MV-4-11 (cell line): ENCODE data around the gene CAPN15.

Experiments used
- DNase-seq: peaks from one replicate; lab custom pipeline; 2025; lab: John Stamatoyannopoulos, UW

CAPN15 gene

DNA sequence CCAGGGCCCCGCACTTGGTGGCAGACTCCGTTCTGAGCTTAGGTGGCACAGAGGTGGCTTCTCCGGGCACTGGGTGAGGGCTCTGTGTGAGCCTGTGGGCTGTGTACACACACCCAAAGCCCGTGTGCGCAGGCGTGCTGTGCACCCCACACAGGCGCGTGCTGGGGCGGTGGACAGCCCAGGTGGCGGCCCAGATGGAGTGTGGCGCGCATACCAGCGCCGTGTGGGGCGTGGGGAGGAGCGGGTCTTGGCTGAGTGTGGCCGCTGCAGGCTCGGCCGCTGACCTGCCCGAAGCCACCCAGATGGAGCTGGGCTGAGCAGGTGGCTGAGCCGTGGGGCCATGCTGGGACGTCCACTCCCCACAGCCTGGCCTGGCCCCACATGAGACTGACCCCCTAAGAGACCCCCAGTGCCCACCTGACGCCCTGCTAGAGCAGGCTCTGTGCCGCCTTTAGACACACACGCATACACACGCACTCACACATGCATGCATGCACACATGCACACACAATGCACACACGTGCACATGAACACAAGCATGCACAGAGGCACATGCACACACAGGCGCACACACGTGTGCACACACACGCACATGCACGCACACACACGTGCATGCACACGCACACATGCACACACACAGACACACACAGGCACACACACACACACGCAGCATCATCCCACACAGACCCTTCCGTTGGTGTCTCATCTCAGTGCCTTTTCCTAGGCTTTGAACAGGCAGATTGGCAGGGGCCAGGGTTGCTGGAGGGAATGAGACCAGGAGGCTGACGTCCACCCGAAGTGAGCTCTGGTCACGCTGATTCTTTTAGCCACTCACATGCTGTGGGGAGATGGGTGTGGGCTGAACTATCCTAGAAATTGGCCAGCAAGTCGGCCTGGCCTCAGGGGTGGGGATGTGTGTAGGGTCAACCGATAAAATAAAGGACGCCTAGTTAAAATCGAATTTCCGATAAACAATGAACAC lies 34.7 kb downstream of the CAPN15 start:
- no peak for DNase-seq

DNA sequence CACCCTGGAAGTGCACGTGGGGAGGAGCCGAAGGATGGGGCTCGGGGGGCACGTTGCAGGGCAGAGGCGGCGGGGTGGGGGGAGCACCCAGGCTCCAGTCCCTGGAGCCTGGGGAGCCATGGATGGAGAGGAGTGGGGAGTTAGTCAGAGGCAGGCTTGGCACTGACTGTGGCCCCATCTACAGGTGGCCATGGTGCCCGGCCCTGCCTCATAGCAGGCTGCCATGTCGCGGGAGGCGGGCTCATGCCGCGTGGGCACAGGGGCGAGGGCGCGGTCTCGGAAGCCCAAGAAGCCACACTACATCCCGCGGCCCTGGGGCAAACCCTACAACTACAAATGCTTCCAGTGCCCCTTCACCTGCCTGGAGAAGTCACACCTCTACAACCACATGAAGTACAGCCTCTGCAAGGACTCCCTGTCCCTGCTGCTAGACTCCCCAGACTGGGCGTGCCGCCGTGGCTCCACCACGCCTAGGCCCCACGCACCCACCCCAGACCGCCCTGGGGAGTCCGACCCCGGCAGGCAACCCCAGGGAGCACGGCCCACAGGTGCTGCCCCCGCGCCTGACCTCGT lies 35.6 kb downstream of the CAPN15 start:
- no peak for DNase-seq

DNA sequence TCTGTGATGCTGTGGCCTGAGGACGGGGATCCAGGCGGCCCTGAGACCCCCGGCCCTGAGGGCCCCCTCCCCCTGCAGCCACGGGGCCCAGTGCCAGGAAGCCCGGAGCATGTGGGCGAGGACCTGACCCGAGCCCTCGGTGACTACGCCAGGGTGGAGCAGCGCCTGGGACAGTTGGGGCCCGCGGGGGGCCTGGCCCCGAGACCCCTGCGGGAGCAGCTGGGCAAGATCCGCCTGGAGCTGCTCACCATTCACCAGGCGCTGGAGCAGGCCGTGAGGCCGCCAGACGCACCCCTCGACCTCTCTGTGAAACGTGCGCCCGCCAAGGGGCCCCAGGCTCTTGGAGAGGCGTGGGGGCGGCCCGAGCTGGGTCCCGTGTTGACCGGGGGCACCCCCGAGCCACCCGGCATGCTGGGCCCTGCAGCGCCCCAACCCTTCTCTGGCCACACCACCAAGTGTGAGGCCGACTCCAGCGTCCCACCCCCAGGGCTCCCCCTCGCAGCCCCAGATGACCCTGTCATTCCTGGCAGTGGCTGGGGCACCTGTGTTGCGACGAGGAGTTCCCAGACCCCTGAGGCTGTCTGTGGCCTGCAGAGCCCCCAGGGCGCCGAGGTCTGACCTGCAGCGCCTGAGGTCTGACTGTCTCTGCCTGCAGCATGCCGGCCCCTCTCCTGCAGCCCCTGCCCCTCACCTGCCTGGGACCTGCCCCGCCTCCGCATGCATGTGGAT lies 37.3 kb downstream of the CAPN15 start:
- no peak for DNase-seq

DNA sequence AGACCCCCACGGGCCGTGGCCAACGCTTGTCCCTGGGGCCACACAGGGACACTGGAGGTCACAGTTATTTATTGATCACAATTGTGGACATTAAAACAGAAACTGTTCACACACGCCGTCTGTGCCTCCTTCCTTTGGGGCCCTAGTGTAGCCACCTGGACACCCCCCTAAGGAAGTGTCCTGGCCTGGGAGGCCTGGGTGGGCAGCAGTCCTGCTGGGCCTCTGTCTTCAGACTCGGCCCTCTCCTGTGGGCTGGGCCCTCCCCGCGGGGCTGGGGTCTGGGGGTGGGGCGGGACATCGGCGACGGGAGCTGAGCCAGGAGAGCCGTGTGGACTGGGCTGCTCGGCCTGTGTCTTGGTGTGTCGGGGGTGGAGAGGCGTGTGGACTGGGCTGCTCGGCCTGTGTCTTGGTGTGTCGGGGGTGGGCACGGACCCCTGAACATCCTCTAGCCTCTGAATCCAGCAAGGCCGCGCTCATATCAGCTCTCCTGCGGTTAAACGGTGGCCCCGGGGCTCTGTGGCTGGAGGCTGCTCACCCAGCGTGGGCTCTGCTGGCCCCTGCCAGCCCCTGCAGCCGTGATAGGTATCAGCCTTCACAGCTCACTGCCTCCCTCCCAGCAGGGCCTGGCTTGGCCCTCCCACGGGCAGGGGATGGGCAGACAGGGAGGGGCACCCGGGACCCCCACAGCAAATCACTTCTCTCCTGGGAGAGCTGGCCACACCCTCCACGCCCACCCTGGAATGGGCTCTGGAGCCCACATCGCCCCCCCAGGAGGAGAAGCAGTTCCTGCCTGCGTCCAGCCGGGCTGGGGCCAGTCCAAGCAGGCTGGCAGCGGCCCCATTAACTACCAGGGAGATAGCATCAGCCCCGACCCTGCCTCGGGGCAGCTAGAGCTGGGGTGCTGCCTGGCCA lies 38.2 kb downstream of the CAPN15 start:
- no peak for DNase-seq

DNA sequence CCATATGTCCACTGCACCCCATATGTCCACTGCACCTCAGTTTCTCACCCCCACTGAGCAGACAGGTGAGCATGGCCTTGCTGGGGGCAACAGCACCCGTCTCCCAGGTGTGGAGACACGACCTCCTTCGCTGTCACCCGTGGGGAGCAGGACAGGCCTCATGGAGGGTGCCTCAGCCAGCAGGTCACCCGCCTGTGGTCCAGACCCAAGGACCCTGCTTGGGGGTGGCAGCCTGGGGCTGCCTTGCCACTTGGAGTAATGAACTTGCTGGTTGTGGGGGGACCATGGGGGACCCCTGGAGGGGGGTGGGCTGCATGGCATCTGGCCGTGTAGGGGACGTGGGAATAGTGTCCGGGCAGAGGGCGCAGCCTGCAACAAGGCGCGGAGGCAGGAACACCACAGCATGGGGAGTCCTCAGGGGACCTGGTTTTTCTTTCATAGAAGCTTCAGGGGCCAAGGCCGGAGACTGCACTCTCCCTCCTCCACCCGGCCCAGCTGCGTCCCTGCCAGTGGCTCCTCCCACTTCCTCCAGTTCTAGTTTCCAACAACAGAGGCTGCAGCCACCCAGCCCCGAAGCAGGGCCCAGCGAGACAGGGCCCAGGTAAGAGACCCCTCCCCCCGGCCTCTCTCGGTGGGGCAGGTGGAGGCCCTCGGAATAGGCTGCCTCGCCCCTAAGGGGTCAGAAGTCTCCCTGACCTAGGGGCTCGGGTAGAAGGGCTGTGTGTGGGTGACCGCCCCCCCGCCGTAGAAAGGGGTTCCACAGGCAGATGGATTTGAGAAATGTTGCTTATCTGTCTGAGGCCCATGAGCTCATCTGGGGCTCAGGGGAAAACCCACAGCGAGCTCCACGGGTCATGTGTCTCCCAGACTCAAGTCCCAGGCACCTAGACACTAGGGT lies 39.2 kb downstream of the CAPN15 start, which contains the start of gene NHLRC4:
Gene NHLRC4 (plus strand): TSS at position 531 of the 898 bp plus-strand sequence. CDS start 1,043 bp downstream, outside the sequence.
- peak; percentile 78 for DNase-seq

DNA sequence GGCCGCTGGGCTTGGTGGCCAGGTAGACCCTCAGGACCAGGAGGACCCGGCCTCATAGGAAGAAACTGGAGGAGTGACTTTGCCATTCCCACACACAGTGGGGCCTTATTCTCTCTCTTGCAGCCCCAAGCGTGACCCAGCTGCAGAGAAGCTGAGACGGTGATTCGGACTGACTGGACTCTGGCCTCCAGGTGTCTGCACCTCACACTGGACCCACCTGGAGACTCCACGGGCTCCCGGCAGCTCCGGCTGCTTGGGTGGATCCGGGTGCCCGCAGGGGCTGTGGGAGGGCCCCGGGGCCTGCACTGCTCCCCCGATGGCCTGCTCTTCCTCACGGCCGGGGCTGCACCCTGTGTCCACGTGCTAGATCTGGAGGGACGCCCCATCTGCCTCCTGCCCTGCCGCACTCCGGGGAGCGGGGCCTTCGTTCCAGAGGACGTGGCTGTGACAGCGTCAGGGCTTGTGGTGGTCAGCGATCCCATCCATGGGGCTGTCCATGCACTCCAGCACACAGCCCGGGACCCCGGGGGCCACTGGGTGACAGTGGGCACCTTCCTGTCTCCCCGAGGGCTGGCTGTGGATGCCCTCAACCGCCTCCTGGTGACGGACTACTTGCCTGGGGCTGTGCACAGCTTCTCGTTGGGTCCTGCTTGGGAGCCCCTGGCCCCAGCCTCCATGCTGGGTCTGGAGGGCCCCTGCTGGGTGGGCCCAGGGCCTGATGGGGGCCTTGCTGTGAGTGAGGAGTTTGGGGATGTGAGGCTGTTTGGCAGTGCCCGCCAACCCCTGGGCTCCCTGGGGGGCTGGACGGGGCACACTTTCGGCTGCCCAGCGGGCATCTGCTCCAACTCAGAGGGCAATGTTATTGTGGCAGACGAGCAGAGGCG lies 40.1 kb downstream of the CAPN15 start:
- no peak for DNase-seq

DNA sequence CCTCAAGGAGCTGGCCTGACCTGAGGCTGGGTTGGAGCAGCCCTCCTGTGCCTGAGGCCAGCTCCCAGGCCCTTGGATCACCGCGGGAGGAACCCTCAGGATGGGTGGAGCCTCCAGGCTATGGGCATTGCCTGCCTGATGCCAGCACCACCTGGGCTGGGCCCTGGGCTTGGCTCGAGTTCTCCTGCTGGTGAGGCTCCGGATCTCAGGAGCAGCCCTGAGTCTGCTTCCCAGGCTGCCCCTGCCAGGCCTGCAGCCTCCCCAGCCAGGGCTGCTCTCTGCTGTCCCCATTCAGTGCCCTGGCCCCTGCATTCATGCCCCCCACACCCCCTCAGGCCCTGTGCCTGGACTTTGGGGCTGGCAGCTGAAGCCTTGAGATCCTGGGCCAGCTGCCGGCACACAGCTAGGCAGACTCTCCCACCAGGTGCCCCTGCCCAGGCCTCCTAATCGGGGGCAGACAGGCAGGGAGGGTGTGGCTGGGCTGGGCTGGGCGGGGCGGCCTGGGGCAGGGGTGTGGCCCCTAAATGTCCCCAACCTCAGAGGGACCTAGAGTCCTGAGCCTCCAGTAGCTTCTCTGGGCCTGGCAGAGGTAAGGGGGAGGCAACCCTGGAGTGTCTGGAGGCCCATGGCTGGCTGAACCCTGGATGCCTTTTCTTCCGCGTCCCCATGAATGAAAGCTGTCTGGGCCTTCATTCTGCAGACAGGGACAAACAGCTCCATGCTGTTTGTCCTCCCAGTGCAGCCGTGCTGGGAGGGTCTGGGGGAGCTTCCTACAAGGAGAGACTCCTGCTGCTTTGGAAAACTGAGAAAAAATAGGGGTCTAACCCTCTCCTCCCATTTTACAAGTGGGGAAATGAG lies 41.1 kb downstream of the CAPN15 start:
- no peak for DNase-seq

DNA sequence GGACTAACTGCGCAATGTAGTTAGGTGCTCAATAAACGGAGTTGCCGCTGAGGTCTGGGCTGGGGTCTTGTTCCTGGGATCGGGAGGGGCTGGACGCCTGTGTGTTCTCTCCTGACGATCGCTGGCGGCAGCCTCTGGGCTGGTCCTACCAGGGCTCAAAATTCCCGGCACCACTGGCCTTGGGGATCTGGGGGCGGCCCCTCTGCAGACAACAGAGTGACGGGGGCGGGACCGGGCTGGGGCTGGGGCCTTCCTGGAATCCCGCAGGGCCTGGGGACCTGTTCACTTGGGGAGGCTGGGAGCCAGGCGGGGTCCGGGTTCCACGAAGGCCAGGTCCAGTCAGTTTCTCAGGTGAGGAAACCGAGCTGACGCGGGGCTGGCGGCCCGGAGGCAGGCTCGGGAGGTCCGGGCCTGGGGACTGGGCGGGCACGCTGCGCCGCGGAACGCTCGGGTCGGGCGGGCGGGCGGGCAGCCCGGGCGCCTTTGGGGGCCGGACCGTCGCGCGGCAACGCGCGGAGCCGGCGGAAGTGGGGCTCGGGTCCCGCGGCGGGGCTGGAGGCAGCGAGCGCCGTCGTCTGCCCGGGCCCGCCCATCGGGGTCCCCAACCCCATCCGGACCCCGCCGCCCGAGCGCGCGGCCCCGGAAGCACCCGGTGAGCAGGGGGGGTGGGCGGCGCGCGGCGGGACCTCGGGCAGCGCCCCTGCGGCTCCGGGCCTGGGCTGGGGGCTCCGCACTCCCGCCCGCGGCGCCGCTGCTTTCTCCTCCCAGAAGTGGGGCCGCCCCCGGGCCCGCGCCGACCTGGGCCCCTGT lies 42.1 kb downstream of the CAPN15 start, which contains the start of gene PIGQ:
Gene PIGQ (plus strand): TSS at position 524 of the 810 bp plus-strand sequence. CDS start 4,107 bp downstream, outside the sequence.
- DNase-seq: no peak

DNA sequence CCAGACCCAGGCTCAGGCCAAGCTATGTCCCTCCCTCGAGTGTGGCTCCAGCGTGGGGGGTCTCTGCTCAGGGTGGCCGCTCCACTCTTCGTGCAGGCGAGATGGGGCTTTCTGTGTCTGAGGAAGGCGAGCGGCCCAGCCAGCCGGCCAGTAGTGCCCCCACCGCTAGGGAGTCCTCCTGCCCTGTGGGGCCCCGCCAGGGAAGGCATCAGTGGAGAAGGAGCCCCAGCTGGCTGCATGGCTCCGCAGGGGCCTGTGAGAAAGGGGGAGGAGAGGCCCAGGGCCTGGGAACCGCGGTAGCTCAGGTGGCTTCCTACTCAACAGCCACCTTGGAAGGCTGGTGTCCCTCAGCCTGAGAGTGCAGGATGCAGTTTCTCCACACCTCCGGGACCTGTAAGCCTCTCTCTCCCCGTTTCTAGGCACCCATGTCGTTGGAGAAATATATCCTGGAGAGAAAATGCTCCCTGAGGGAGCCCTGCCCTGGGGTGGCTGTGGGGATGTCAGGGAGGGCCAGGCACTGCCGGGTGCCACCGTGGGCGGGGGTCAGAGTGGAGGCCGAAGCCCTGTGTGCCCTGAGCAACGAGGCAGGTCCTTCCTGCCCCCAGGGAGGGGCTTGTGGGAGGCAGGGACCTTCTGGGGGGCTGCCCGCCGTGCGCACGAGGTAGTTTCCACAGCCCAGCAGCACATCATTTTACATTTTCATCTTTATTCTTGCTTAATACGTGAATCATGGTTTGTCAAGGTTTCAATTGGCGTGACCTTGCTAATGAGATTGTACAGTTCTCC lies 45.5 kb downstream of the CAPN15 start:
- DNase-seq: no peak

DNA sequence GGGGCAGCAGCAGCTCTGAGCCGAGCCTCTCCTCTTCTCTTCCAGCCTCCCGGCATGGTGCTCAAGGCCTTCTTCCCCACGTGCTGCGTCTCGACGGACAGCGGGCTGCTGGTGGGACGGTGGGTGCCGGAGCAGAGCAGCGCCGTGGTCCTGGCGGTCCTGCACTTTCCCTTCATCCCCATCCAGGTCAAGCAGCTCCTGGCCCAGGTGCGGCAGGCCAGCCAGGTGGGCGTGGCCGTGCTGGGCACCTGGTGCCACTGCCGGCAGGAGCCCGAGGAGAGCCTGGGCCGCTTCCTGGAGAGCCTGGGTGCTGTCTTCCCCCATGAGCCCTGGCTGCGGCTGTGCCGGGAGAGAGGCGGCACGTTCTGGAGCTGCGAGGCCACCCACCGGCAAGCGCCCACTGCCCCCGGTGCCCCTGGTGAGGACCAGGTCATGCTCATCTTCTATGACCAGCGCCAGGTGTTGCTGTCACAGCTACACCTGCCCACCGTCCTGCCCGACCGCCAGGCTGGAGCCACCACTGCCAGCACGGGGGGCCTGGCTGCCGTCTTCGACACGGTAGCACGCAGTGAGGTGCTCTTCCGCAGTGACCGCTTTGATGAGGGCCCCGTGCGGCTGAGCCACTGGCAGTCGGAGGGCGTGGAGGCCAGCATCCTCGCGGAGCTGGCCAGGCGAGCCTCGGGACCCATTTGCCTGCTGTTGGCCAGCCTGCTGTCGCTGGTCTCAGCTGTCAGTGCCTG lies 46.7 kb downstream of the CAPN15 start:
- no peak for DNase-seq

DNA sequence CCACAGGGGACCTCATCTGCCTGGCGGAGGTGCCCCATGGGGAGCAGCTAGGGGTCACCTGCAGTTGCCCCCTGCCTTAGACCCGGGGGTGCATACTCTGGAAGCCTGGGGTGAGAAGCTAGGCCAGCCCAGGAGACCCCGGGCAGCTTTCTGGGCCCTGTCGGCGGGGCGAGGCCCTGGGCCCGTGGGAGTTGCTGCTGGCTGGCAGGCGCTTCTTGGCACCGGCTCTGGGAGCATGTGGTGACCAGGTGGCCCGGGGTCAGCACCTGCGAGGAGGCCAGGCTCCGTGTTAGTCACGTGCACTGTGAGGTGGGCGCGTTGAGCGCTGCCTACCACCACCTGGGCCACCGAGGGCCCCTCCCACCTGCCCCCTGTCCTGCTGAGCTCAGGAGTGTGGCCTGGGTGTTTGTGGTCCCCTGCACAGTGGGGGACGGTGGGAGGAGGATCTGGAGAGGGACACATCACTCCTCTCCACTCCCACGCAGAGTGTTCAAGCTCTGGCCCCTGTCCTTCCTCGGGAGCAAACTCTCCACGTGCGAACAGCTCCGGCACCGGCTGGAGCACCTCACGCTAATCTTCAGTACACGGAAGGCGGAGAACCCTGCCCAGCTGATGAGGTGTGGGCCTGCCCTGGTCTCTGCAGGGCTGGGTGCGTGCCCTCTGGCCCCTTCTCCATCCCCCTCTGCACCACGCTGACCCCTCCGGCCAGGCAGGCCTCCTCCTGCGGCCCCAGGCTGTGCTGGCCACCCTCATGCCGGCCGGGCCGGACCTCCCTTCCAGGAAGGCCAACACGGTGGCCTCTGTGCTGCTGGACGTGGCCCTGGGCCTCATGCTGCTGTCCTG lies 48.1 kb downstream of the CAPN15 start:
- DNase-seq: no peak

DNA sequence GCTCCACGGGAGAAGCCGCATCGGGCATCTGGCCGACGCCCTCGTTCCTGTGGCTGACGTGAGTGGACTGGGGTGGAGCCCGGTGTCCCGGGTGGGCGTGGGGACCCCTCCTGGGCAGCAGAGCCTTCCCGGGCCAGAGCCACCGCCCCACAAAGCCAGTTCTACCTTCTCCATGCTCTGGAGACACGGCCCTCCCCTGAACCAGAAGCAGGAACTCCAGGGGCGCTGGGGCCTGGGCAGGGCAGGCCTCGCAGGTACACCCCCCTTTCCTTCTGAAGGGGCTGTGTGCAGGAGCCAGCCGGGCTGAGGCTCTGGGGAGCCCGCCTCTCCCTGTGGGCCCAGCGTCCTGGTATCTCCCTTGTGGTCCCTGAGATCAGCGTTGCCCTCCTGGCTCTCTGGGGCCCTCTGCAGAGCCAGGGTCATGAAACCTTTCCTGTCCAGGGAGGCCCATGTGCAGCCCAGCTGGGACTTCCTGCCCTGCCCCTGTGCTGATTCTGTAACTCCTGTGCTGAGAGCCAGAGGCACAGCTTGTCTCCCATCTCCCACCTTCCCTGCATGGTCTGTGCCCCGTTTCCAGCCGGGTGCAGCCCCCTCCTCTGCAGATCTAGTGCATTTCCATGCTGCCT lies 48.8 kb downstream of the CAPN15 start:
- DNase-seq: no peak

DNA sequence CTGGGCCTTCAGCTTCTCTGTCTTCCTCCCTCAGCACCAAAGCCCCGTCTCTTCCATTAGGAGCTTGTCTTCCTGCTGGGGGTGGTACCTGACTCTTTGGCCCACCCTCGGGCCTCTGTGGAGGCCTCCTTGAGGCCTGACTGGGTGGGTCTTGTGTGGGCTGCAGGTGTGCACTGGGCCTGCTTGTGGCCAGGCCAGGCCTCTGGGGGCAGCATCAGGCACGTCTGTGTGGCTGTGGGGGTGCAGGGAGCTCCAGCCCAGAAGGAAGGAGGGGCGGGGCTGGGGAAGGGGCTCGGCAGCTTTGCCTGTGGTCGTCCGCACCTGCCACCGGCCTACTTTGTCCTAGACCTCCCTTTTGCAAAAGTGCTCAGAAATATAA lies 49.3 kb downstream of the CAPN15 start:
- DNase-seq: no peak

DNA sequence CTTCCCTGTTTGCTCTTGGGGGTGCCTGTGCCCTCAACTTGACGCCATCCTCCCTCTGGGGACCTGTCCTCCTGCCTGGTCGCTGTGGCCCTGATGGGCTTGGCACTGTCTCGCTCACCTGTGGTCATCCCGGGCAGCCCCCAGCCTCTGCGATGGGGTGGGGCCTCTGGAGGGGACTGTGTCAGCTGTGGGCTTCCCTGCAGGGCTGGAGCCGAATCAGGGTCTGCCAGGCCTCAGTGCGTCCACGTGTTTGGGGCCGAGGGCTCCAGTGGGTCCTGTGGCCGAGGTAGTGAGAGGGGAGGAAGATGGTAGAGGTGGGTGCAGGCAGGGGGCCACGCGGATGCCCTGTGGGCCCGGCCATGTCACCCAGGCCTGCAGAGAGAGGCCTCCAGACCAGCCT lies 50.3 kb downstream of the CAPN15 start:
- no peak for DNase-seq
